ENCODE results near the gene GTF2F1. TPM values are rescaled to one million over a fixed set of nuclear protein-coding genes. Genes with fewer than 3 reads are reported as not detected.

The GTF2F1 gene
- total and polyA plus RNA-seq, 9 of the 15 experiments (the other 6 are each of a cell fraction or from before 2014, with no cell fraction given) = 4.7 to 75.4 (median 68.4) TPM

GRCh38 chr19:6423499-6424194 lies 30.7 kb upstream of the GTF2F1 start (continued):
- no peak for TF ChIP-seq E4F1 (CRISPR knock-in tag; IDR thresholded peaks at IDR 0.05; ENCODE audit: borderline replicate concordance)
- TF ChIP-seq ZNF12 (CRISPR knock-in tag; IDR thresholded peaks at IDR 0.05) = no peak
- no peak for TF ChIP-seq RAD51 (IDR thresholded peaks at IDR 0.05; ENCODE audit: borderline replicate concordance, low read depth)
- TF ChIP-seq PTTG1 (tag; IDR thresholded peaks at IDR 0.05; ENCODE audit: low read depth) = no peak
- TF ChIP-seq SRSF3 (IDR thresholded peaks at IDR 0.05; ENCODE audit: insufficient read depth, low read length) = no peak
- no peak for TF ChIP-seq SMAD1 (IDR thresholded peaks at IDR 0.05; ENCODE audit: low read depth, low read length, partially characterized antibody)
- TF ChIP-seq RBFOX2 (IDR thresholded peaks at IDR 0.05; ENCODE audit: low read depth, low read length) = peak; percentile 66
- TF ChIP-seq ZNF212 (CRISPR knock-in tag; IDR thresholded peaks at IDR 0.05) = no peak
- TF ChIP-seq MAX (CRISPR knock-in tag; IDR thresholded peaks at IDR 0.05) = peak; percentile 38; the same call in 1 of the 2 replicates
- no peak for TF ChIP-seq CEBPZ (IDR thresholded peaks at IDR 0.05; ENCODE audit: borderline replicate concordance, low read depth, low read length)
- 0 out of 2 replicates have a peak, but pooled peaks have one; percentile 10 for TF ChIP-seq TFAP4 (CRISPR knock-in tag; IDR thresholded peaks at IDR 0.05; ENCODE audit: borderline replicate concordance)
- no peak for TF ChIP-seq TCF15 (CRISPR knock-in tag; IDR thresholded peaks at IDR 0.05)
- TF ChIP-seq PURB (CRISPR knock-in tag; IDR thresholded peaks at IDR 0.05; ENCODE audit: low read depth) = no peak
- no peak for TF ChIP-seq ATF7 (IDR thresholded peaks at IDR 0.05)

Measured in K562 (cell line).